ENCODE data around the gene ALPK1.

GRCh38 chr4:112448306-112449132, 151.3 kb downstream of the ALPK1 start:
- TF ChIP-seq YY1 (IDR thresholded peaks at IDR 0.05; ENCODE audit: insufficient read depth, insufficient read length), result no peak
- TF ChIP-seq ZNF274 (IDR thresholded peaks at IDR 0.05; ENCODE audit: low read depth, low read length), result no peak

Data from NT2/D1 (cell line).